H1 (cell line): ENCODE measurements around the gene CD1D. TPM values are rescaled to one million over a fixed set of nuclear protein-coding genes. Genes with fewer than 3 reads are reported as not detected.

ENCODE experiments used
- CHD2 ChIP-seq: IDR thresholded peaks from 2 replicates; pipeline ENCODE4 v1.6.1; 2012; ENCODE audit warnings: low read length, improper control_type of control experiment
- E2F6 ChIP-seq: IDR thresholded peaks from 2 replicates; pipeline ENCODE4 v1.6.1; 2012; ENCODE audit warnings: inconsistent platforms
- HDAC2 ChIP-seq, 2 experiments: fragments of 300-600 bp in 1 of 2; sonication (generic) in 1 of 2; IDR thresholded peaks; 2 replicates each; pipeline ENCODE4 v1.6.1; 2011 to 2012; ENCODE audit warnings: low read depth in 2 of 2, low read length in 2 of 2, mild to moderate bottlenecking in 2 of 2, moderate library complexity in 2 of 2, borderline replicate concordance in 1 of 2, inconsistent platforms in 1 of 2
- KDM1A ChIP-seq: fragments of 200-600, 300-600 bp; sonication (generic); IDR thresholded peaks from 2 replicates; pipeline ENCODE4 v1.7.1; 2016; ENCODE audit warnings: mild to moderate bottlenecking, low read length, borderline replicate concordance
- KDM4A ChIP-seq: IDR thresholded peaks from one replicate; pipeline ENCODE4 v1.7.1; 2012; ENCODE audit warnings: low read depth, mild to moderate bottlenecking, moderate library complexity, low read length, inconsistent platforms; ENCODE audit not compliant: severe bottlenecking
- PHF8 ChIP-seq: fragments of 200-600 bp; sonication (generic); conservative IDR thresholded peaks from 2 replicates; pipeline ENCODE4 v1.7.1; 2012; ENCODE audit warnings: low read depth, mild to moderate bottlenecking, inconsistent platforms, low read length, moderate library complexity
- RNF2 ChIP-seq: fragments of 200-900, 300-1000 bp; sonication (generic); IDR thresholded peaks from 2 replicates; pipeline ENCODE4 v1.7.1; 2016; ENCODE audit warnings: borderline replicate concordance, low read depth, mild to moderate bottlenecking, antibody characterized with exemption, low read length; ENCODE audit not compliant: poor library complexity, severe bottlenecking; ENCODE audit errors: missing control alignments
- SIX5 ChIP-seq: IDR thresholded peaks from 2 replicates; pipeline ENCODE4 v1.6.1; 2011; ENCODE audit warnings: mild to moderate bottlenecking, low read depth, low read length
- TCF12 ChIP-seq: IDR thresholded peaks from 2 replicates; pipeline ENCODE4 v1.6.1; 2011; ENCODE audit warnings: low read depth, mild to moderate bottlenecking, low read length
- USF2 ChIP-seq: IDR thresholded peaks from 2 replicates; pipeline ENCODE4 v1.6.1; 2011; ENCODE audit warnings: low read length, improper control_type of control experiment
- polyA plus RNA-seq, 7 experiments: library from polyadenylated mRNA; depleted of rRNA in 3 of 7; stranded (reverse) in 5 of 7; unstranded in 2 of 7; fragments of >200 nt in 5 of 7; fragments of 200-250 nt in 2 of 7; gene quantifications; 1 replicate in 5 of 7; 2 replicates in 1 of 7; 4 replicates in 1 of 7; pipeline versions ENCODE4 v1.2.1 to v1.2.3, GENCODE V29; 2011 to 2013; ENCODE audit warnings: missing spikeins in 2 of 7, mixed read lengths in 2 of 7
- total RNA-seq: library from RNA; stranded (reverse); fragmentation: NEBNext Ultra II Directional; extraction: Animal tissue kit (Norgen Biotek cat#: 25700); gene quantifications from 2 replicates; pipeline ENCODE4 v1.2.1, GENCODE V29; 2021

CD1D gene
- total and polyA plus RNA-seq, 2 of the 8 experiments (the other 6 are each of a cell fraction or from before 2014, with no cell fraction given): 1.1 to 1.6 TPM

GRCh38 chr1:158149577-158150269 lies 31.0 kb upstream of the CD1D start (continued):
- TF ChIP-seq SIX5 (peak; percentile 82), E2F6 (peak; percentile 80; the same call in 1 of the 2 replicates), CHD2 (no peak), HDAC2 (IDR thresholded peaks at IDR 0.05; ENCODE audit: borderline replicate concordance in 1 of 2, low read depth in 2 of 2, low read length in 2 of 2) (peak; percentile 90 to 98), KDM4A (peak; percentile 62), PHF8 (no peak), RNF2 (no peak), KDM1A (peak; percentile 98; the same call in 1 of the 2 replicates), TCF12 (peak; percentile 75; the same call in 1 of the 2 replicates), USF2 (0 out of 2 replicates have a peak, but pooled peaks have one; percentile 7)
- TF ChIP-seq, all 59 proteins: peak for 11
